Measurements from ENCODE around the gene GALNS.

- TF ChIP-seq CTCF (IDR thresholded peaks at IDR 0.05) (no peak), POLR2A (IDR thresholded peaks at IDR 0.05) (no peak)
These were observed 45.1 kb upstream of the GALNS start for GRCh38 chr16:88901718-88902337.

Measured in heart left ventricle (tissue), 13 donors.